ENCODE measurements around the gene BMPR1B. TPM values are rescaled to one million over a fixed set of nuclear protein-coding genes. Genes with fewer than 3 reads are reported as not detected.
"Not testable (repeated sequence)": the region's sequence is repeated elsewhere in the genome, so short reads cannot be mapped to it uniquely, and the experiment has no call there.

Gene BMPR1B
- total and polyA plus RNA-seq, 9 donors: 4.9 to 35.7 (median 13.3) TPM

- 71 to 88% (median 83%) methylated on average over 1 of the region's 1 CpG for WGBS, 3 donors
- H3K4me3 ChIP-seq: no peak overlapping the region
- H3K27me3 ChIP-seq: no peaks in the 10 kb centered on the region
- no peak for TF ChIP-seq CTCF (IDR thresholded peaks at IDR 0.05)
- no peak for TF ChIP-seq EP300 (IDR thresholded peaks at IDR 0.05)
- TF ChIP-seq POLR2A (IDR thresholded peaks at IDR 0.05): no peak
- H3K9me3 ChIP-seq: no peaks in the 10 kb centered on the region
- no peak overlapping the region for H3K27ac ChIP-seq
- intact Hi-C loops (cut with DNase I): no loop called here
- peaks cover 2% of the 10 kb centered on the region for H3K4me1 ChIP-seq (ENCODE audit: insufficient read depth)
- H3K36me3 ChIP-seq: no peaks in the 10 kb centered on the region
- DNase-seq: no peak
These were observed 301.2 kb downstream of the BMPR1B start for GRCh38 chr4:95058991-95059390.

GRCh38 chr4:95059663-95060062 lies 301.9 kb downstream of the BMPR1B start:
- Histone ChIP-seq H3K27ac (no peak overlapping the region), H3K36me3 (no peaks in the 10 kb centered on the region), H3K27me3 (no peaks in the 10 kb centered on the region), H3K9me3 (no peaks in the 10 kb centered on the region), H3K4me3 (no peak overlapping the region), H3K4me1 (ENCODE audit: insufficient read depth) (peaks cover 2% of the 10 kb centered on the region)
- intact Hi-C loops (cut with DNase I): no loop called here
- no peak for DNase-seq
- 80 to 86% (median 85%) methylated on average over 1 of the region's 1 CpG for WGBS, 3 donors
- no peak for TF ChIP-seq EP300 (IDR thresholded peaks at IDR 0.05)
- no peak for TF ChIP-seq CTCF (IDR thresholded peaks at IDR 0.05)
- no peak for TF ChIP-seq POLR2A (IDR thresholded peaks at IDR 0.05)

- no peak for DNase-seq
- no peak overlapping the region for H3K27ac ChIP-seq
- peaks cover 2% of the 10 kb centered on the region for H3K4me1 ChIP-seq (ENCODE audit: insufficient read depth)
- no peaks in the 10 kb centered on the region for H3K36me3 ChIP-seq
- H3K4me3 ChIP-seq: no peak overlapping the region
- TF ChIP-seq CTCF (IDR thresholded peaks at IDR 0.05) (no peak), EP300 (IDR thresholded peaks at IDR 0.05) (no peak), POLR2A (IDR thresholded peaks at IDR 0.05) (no peak)
- H3K27me3 ChIP-seq: no peaks in the 10 kb centered on the region
- H3K9me3 ChIP-seq: no peaks in the 10 kb centered on the region
- intact Hi-C loops (cut with DNase I): no loop called here
- WGBS, 3 donors: 15 to 40% (median 18%) methylated on average over 2 of the region's 2 CpGs
These were observed 303.5 kb downstream of the BMPR1B start for GRCh38 chr4:95061220-95061619.

- 59 to 66% (median 63%) methylated on average over 4 of the region's 4 CpGs for WGBS, 3 donors
- H3K27ac ChIP-seq; DNase-seq; H3K27me3 ChIP-seq; H3K36me3 ChIP-seq; H3K9me3 ChIP-seq; H3K4me3 ChIP-seq; intact Hi-C loops (cut with DNase I); H3K4me1 ChIP-seq (ENCODE audit: insufficient read depth): not testable (repeated sequence)
These were observed 304.0 kb downstream of the BMPR1B start for GRCh38 chr4:95061801-95062200.

GRCh38 chr4:95066050-95066449 lies 308.3 kb downstream of the BMPR1B start:
- Histone ChIP-seq H3K27me3 (no peaks in the 10 kb centered on the region), H3K36me3 (no peaks in the 10 kb centered on the region), H3K4me3 (no peak overlapping the region), H3K4me1 (ENCODE audit: insufficient read depth) (no peaks in the 10 kb centered on the region), H3K9me3 (no peaks in the 10 kb centered on the region), H3K27ac (peak overlapping the region in 1 of 2 donors; percentile 24)
- intact Hi-C loops (cut with DNase I): no loop called here
- TF ChIP-seq CTCF (IDR thresholded peaks at IDR 0.05) (no peak), EP300 (IDR thresholded peaks at IDR 0.05) (no peak), POLR2A (IDR thresholded peaks at IDR 0.05) (no peak)
- WGBS, 3 donors: 2 to 13% (median 6%) methylated on average over 1 of the region's 1 CpG
- DNase-seq: no peak

Data from ovary (tissue), 9 donors.